Pons (tissue), 1 donor: ENCODE results near the gene SORCS3.

Experiments used
- DNase-seq: peaks from one replicate; pipeline ENCODE4 v3.0.0-alpha.2; 2016; ENCODE audit warnings: low spot score

The SORCS3 gene

DNA sequence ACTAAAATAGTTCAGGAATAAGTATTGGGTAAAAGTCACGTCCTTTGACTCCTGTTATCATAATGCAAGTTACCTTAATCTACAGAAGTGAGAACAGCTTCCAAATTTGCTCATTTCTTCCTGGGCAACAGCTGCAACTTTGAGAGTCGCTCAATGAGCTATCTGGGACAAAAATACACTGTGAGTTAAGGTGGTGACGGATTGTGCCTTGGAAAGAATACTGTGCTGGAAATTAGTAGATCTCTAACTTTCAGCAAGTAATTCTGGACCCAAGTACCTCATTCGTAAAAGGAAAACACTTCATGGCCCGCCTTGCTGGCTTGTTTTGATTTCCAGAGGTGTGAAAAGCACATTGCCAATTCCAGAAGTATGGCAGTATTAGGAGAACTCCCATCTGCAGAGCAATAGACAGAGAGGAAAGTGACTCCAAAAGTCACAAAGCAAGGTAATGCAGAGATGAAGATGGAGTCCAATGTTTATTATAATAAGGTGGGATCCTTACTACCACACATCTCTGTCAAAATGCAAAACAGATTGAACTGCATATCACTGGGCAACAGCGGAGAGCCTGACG lies 626.0 kb downstream of the SORCS3 start:
- no peak for DNase-seq

- DNase-seq: no peak
Observed at GRCh38 chr10:105268961-105269360, 627.9 kb downstream of the SORCS3 start.

DNA sequence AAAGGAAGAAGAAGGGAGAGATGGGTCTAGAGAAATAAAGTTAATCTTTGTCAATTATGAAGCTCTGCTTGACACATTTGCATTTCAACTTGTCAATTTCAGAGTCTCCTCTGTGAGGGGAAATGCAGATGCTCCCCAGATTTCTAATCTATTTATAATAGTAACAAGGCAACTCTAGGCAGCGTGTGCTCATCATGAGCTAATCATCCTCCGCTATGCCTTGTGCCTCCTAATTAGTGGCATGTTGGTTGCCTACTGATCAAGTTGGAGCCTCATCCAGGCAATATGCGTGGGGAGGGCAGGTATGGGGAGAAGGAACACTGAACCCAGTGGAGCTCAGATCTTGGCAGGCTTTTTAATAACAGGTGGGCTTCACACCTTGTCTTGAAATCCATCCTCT lies 628.6 kb downstream of the SORCS3 start:
- DNase-seq: no peak

GRCh38 chr10:105274556-105275070 lies 633.5 kb downstream of the SORCS3 start:
- no peak for DNase-seq

DNA sequence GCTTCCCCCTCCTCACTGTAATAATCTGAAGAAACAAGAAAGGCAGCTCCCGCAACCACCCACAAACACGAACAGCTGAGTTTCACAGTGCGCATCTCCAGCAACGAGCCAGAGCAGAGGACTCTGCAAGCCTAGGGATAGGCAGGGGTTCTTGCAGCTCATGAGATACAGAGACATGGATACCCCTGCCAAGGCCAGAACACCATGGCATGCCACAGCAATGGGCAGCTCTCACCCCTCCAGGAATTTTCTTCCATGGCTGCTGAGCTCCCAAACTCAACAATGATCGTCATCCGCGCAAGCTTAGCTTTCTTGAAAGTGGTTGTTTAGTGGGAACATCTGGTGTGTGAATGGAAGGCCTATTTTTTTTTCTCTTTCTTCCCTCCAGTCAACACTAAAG lies 637.3 kb downstream of the SORCS3 start:
- DNase-seq: no peak

DNA sequence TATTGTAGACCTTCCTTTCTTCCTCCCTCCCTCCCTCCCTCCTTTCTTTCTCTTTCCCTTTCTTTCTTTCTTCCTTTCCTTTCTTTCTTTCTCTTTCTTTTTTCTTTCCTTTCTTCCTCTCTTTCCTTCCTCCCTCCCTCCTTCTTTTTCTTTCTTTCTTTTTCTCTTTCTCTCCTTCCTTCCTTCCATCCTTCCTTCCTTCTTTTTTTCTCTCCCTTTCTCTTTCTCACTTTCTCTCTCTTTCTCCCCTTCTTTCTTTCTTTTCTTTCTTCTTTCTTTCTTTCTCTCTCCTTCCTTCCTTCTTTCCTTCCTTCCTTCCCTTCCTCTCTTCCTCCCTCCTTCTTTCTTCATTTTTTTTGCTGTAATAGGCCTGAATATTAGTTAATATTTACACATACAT lies 638.0 kb downstream of the SORCS3 start:
- no peak for DNase-seq

GRCh38 chr10:105280895-105281294 lies 639.8 kb downstream of the SORCS3 start:
- DNase-seq: no peak

- no peak for DNase-seq
Observed at GRCh38 chr10:105284476-105285215, 643.6 kb downstream of the SORCS3 start.

DNA sequence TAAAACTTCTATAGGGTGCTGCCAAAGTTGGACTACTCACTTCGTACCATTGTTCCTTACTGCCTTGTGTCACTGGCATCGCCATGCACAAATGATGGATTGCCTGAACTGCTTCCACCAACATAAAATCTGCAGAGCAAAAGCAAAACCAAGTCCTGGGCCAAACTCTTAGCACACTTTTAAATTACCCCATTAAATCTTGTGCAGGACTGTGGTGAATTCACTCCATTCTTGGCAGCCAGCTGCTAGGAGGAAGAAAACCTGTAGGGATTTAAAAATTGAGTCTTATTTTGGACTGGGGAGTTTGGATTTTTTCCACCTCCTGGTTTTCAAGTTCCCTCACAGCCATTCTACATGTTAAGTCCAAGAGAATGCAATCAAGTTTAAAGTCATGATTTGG lies 646.9 kb downstream of the SORCS3 start:
- DNase-seq: no peak

GRCh38 chr10:105288613-105289012 lies 647.5 kb downstream of the SORCS3 start:
- no peak for DNase-seq

GRCh38 chr10:105291571-105291970 lies 650.5 kb downstream of the SORCS3 start:
- DNase-seq: no peak

GRCh38 chr10:105292236-105292635 lies 651.1 kb downstream of the SORCS3 start:
- DNase-seq: no peak
